LNCaP clone FGC (cell line): ENCODE measurements around the gene ZBTB38.

ENCODE experiments used
- DNase-seq: peaks from one replicate; pipeline ENCODE4 v3.0.0-alpha.2; 2011; ENCODE audit warnings: low read depth
- H3K4me3 ChIP-seq: 2 replicates; pipeline ENCODE4 v1.5.1; 2011; ENCODE audit warnings: mild to moderate bottlenecking, low read depth, low read length, control low read depth
- TF ChIP-seq, protein P1 (sequence below): IDR thresholded peaks from 2 replicates; pipeline ENCODE4 v1.5.1; 2012; ENCODE audit warnings: mild to moderate bottlenecking; ENCODE audit not compliant: control insufficient read depth, insufficient read depth; ENCODE audit errors: extremely low read depth

The ZBTB38 gene

GRCh38 chr3:141373232-141373631 lies 4.9 kb downstream of the ZBTB38 start:
- DNase-seq = no peak
- TF ChIP-seq, protein P1, sequence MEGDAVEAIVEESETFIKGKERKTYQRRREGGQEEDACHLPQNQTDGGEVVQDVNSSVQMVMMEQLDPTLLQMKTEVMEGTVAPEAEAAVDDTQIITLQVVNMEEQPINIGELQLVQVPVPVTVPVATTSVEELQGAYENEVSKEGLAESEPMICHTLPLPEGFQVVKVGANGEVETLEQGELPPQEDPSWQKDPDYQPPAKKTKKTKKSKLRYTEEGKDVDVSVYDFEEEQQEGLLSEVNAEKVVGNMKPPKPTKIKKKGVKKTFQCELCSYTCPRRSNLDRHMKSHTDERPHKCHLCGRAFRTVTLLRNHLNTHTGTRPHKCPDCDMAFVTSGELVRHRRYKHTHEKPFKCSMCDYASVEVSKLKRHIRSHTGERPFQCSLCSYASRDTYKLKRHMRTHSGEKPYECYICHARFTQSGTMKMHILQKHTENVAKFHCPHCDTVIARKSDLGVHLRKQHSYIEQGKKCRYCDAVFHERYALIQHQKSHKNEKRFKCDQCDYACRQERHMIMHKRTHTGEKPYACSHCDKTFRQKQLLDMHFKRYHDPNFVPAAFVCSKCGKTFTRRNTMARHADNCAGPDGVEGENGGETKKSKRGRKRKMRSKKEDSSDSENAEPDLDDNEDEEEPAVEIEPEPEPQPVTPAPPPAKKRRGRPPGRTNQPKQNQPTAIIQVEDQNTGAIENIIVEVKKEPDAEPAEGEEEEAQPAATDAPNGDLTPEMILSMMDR = no peak
- no peak overlapping the region for H3K4me3 ChIP-seq

DNA sequence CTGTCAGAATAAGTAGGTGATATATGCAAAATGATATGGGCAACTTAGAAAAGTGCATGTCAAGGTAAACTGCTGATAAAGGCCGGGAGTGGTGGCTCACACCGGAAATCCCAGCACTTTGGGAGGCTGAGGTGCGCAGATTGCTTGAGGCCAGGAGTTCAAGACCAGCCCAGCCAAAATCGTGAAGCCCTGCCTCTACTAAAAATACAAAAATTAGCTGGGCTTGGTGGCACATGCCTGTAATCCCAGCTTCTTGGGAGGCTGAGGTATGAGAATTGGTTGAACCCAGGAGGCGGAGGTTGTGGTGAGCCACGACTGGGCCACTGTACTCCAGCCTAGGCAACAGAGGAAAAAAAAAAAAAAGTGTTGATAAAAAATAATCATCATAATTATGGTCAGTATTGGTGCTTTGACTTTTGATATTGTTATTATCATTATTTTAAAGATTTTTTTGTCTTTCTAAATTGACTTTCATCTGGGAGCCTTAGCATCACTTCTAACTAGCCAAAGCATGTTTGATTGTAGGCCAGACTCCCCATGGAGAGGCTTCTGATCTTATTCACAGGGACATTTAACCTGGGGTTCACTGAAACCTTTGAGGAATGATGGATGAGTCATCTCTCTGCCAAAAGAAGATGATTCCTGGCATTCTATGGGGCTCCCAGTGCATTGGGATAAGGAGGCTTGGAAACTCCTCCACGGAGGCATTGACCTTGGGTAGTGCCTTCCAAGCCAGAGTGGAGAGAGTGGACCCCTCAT lies 5.6 kb downstream of the ZBTB38 start:
- TF ChIP-seq, protein P1 = no peak
- DNase-seq = no peak
- no peak overlapping the region for H3K4me3 ChIP-seq

DNA sequence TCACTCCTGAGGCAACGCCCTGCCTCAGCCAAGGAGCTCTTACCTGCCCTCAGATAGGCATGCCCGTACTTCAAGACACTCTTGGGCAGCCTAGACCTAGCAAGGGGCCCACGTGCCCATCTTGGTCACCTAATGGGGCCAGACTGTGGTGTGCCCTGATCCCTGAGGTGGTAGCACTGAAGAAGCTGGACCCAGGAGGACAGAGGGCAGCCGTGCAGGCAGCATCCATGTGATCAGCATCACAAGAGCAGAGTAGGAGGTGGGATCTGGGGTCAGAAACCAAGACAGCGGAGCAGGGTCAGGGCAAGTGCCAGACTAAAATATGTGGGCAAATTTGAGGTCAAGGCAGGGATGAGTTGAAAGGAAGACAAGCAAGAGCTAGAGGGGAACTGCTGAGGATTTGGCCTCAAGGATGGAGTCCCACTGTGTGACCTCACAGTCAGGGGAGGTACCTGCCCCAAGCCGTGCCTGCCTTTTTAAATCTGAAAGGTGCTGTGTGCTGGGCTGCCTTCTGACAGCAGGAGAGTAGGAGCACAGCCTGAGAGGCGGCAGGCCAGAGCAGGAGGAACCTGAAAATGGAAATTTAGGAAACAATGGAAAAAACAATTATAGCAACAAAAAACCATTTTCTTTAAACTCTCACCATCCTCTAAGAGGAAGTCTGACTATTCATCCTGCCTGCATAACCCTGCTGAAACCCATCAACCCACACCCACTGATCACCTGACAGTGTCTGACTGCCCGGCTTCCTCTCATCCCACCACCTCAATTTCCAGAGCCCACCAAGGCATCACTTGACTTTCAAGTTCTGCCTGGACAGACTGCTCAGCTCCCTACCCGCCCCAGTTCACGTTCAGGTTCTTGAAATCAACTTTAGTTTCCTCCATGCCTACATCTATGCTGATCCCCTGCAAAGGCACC lies 7.3 kb downstream of the ZBTB38 start:
- TF ChIP-seq, protein P1 = no peak
- no peak overlapping the region for H3K4me3 ChIP-seq
- no peak for DNase-seq

DNA sequence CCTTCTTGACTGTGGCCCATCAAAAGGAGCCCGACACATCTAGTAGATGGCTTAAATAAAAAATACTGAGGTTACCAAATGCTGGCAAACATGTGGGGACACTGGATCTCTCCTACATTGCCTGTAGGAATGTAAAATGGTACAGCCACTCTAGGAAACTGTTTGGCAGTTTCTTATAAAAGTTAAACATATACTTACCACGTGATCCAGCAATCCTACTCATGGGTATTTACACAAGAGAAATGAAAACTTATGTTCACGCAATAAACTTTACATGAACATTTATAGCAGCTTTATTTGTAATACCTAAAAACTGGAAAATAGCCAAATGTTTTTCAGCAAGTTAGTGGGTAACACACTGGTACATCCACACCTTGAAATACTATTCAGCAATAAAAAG lies 9.1 kb downstream of the ZBTB38 start:
- TF ChIP-seq, protein P1 = no peak
- peak; percentile 79 for DNase-seq
- no peak overlapping the region for H3K4me3 ChIP-seq

DNA sequence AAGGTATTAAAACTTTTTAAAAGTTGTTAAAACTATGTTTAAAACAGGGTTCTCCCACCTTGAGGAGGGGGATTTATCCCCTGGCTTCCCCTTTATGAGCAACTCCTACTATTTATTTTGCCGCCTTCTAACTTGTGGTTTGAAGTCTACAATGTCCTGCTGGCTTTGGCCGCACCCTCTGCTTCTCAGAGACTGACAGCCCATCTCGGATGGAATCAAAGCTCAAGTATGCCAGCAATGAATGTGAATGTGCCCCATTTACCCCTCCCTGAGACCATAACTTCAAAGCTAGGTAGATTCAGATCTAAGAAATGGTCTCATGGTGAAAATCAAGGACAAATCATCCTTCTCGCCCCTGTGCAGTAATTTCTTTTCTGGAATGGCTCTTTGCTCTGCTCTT lies 10.3 kb downstream of the ZBTB38 start:
- no peak for DNase-seq
- no peak overlapping the region for H3K4me3 ChIP-seq

GRCh38 chr3:141379250-141379966 lies 11.1 kb downstream of the ZBTB38 start:
- TF ChIP-seq, protein P1 = no peak
- DNase-seq = no peak
- H3K4me3 ChIP-seq = no peak overlapping the region

More for the DNA sequence above, 10.3 kb downstream of the ZBTB38 start:
- TF ChIP-seq, protein P1 = no peak
